CD4-positive, alpha-beta T cell treated with Interleukin-12 subunit alpha and Interleukin-12 subunit beta, for 1 hour (primary cell): ENCODE measurements around the gene CEACAM18.
A peak's percentile ranks its signal among the peaks of the same experiment; 100 is the strongest.
"Not testable (repeated sequence)": the region's sequence is repeated elsewhere in the genome, so short reads cannot be mapped to it uniquely, and the experiment has no call there.

ENCODE experiments used
- DNase-seq: peaks from one replicate; pipeline ENCODE4 v3.0.0-alpha.2; 2020

Gene CEACAM18

DNA sequence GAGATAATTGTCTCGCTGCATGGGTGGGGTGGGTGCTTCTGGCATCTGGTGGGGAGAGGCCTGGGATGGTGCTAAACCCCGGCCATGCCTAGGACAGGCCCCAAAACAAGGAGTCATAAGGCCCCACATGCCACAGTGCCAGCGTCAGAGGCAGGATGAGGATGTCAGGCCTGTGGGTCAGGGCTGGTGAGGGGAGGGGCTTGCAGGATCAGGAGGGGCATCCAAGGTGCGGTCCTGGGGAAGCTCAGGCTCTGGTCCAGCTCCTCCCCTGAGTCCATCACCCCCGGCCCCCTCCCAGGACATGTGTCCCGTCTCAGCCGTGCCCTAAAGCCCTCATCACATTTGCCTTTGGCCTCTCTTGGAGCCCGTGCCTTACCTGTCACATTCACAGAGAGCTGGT, 22.6 kb downstream of the CEACAM18 start:
- DNase-seq: not testable (repeated sequence)

DNA sequence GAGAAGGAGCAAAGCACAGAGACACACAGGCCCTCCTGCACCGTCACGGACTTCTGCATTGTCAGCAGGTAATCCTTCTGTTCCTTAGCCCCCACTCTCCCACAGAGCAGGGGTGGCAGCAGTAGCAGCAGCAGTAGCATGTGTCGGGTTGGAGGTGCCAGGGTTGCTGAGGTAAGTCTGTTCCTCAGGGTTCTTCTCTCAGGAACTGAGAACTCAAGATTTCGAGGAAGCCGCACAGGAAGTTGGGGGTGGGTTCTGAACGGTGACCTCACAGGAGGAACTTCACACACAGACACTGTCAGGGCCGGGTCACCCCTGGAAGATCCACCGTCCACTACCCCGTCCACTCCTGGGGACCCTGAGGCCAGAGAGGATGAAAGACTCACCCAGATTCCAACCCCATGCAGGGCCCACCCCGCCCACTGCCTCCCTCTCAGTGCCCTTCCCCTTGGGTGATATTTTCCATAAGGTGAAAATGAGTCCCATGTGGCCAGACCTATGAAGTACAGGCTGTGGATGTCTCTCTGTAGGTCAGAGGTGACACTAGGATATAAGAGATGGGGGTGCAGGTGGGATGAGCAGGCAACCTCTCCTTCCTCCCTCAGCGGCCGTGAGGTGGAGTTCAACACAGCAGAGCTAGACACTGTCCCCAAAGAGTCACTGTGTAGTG, 23.4 kb downstream of the CEACAM18 start, which contains the start of gene SIGLEC12:
SIGLEC12 (minus strand) TSS at position 207 of the 670 bp plus-strand sequence; CDS start at position 140, 67 bp downstream.
- peak; percentile 5 for DNase-seq

DNA sequence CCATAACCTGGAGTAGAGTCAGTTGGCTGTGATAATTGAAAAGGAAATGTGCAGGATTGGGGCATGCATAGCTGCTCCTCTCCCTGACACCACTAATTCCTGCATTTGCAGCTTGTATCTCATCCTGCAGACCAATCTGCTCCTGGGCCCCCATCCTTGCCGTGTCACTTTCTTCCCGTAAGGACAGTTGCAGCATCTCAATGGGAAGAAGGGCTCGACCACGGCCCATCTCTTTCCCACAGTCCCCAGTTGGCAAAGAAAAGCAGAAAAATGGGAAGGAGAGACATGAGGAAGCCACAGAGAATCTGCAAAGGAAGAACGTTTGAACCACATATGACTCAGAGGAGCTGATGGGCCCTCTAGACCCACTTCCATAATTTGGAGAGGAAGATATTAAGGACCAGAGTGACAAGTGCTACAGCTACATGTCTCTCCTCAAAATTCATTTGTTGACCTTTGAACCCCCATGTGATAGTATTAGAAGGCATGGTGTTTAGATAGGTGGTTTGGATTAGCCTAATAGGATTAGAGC, 25.0 kb downstream of the CEACAM18 start:
- DNase-seq: no peak

DNA sequence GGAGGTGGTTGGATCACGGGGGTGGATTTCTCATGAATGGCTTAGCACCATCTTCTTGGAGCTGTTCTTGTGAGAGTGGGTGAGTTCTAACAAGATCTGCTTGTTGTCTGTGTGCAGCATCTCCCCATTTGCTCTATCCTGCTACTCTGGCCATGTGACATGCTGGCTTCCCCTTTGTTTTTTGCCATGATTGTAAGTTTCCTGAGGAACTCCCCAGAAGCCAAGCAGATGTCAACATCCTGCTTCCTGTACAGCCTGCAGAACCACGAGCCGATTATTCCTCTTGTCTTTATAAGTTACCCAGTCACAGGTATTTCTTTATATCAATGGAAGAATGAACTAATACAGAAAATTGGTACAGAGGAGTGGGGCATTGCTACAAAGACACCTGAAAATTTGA, 25.6 kb downstream of the CEACAM18 start:
- DNase-seq: no peak

DNA sequence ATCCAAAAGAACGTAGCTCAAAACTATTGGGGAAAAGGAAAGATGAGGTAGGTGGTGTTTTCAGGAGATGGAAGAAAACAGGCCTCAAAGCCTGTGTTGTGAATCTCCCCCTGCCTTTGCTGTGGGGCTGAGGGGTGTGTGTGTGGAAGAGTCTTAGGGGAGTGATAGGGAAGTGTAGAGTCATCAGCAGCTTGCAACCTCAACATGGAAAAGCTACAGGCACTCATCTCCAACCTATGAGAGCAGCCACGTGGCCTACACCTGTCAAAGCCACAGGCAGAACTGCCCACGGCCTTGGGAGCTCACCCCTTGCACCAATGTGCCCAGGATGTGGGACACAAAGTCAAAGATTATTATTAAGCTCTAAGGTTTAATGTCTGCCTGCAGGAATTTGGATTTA, 27.6 kb downstream of the CEACAM18 start:
- no peak for DNase-seq

DNA sequence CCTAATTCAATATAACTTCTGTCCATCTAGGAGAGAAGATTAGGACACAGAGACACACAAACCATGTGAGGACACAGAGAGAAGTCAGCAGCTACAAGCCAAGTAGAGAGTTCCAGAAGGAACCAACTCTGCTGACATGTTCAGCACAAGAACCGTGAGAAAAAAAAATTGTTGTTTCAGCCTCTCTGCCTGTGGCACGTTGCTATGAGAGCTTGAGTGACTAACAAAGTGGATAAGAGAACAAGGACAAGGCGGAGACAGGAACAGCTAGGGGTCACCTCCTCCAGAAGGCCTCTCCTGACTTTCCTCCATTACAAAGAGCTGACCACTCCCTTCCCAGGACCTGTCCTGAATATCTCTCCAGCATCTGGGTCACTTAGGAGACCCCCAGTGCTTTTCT, 28.9 kb downstream of the CEACAM18 start:
- no peak for DNase-seq

- no peak for DNase-seq
These were observed 29.3 kb downstream of the CEACAM18 start for GRCh38 chr19:51507640-51508058.

- DNase-seq: no peak
These were observed 29.9 kb downstream of the CEACAM18 start for GRCh38 chr19:51508059-51508733.

DNA sequence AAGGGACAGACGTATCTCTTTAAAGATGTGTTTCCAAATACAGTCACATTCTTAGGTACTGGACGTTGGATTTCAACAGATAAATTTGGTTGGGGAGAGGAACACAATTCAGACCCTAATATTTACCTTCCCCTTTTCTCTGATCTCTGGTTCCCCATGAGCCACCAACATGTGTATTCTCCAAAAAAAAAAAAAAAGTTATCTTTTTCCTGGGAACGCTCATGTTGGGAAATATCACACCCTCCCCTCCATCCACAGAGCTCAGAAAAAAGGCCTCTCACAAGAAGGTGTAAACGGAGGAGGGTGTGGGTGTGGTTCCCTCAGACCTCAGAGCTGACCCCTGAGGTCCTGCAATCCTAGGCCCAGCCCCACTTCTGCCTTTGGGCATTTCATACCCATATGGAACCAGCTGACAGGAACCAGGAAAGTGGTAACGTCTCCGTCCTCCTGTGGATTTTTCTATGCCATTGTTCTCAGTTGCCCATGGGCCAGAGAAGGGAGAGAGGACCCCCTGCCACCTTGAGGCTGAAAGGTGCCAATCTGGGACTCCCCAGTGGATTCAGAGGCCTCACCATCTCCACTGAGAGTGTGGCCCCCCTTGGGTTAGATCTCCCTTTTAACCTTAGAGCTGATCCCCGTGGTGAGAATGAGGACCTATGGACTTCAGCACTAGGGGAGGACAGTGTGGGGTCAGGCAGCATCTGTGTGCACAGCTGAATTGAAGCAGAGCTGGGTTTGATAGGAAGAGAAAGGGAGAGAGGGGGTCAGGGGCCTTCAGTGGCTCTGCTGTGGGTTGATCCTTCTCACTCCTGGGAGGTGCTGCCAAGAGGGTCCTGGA, 31.7 kb downstream of the CEACAM18 start:
- no peak for DNase-seq

- no peak for DNase-seq
These were observed 33.0 kb downstream of the CEACAM18 start for GRCh38 chr19:51511353-51511752.

- DNase-seq: no peak
These were observed 35.6 kb downstream of the CEACAM18 start for GRCh38 chr19:51513968-51514367.

DNA sequence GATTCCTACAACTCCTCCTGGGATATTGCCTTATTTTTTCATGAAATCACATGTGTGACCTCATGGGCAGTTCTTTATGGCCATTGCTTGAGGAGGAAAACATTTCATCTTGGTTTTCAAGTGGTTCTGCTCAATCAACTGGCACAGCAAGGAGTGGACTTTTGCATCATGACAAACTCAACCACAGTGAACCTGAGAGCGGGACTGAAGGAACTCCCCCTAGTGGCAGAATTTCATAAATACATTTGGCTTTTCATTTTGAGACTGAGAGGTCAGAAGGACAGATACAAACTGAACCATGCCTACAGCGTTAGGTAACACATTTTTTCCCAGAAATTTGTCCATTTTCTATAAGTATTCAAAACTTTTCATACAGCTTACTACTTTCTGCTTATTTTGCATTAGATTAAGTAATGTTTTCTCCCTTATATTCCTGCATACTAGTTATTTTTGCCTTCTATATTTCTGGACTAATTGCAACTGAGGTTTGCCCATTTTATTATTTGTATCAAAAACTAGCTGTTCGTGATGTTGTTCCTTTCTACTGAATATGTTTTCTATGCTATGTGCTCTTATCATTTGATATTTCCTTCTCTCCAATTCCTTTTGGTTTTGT, 36.6 kb downstream of the CEACAM18 start:
- DNase-seq: peak; percentile 52

DNA sequence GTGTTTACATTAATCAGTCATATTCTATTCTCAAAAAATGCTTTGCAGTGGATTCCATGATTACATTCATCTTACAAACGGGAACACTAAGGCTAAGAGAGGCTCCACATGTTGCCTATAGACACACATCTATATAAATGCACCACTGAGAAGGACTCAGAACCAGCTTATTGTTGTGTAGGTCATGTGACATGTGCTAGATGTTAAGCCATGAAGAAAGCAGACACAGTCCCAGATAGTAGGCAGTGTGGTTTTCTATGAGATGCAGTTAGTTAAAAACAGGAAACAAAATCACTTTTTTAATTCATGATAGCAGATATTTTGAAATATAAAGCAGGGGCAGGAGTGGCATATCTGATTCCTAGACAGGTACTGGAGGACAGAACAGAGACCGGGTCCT, 42.4 kb downstream of the CEACAM18 start:
- no peak for DNase-seq

DNA sequence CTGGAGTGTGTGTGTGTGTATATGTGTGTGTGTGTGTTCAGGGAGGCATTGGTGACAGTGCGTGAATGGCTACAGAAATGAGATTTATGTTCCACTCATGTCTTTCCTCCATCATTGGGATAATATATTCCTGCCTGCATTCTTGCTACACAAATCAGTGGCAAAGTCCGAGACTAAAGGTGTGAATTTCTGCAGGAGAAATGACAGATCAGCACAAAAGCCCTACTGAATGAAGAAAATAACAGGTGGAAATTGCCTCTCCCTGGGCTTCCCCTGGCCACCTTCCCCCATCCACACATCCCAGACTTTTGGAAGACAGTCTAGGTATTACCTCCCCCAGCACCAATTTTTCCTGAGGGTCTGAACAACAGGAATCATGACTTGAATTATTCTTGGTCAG, 43.0 kb downstream of the CEACAM18 start:
- DNase-seq: no peak

DNA sequence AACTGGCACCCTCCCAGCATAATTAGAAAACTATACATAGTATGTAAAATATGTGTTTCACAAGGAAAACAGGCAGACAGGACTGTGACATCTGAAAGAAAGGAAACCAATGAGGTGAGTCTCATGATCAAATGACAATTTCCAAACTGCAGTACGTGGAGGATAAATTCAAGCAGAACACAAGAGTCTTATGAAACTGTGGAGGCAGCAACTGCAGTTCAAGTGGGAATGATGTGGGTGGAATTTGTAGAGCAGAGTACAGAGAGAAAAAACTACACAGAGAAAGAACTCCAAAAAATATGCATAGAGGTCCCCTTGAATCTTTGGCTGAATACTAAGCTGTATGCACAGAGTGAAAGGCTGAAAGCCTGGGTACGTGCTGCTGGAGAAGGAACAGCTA, 43.4 kb downstream of the CEACAM18 start:
- no peak for DNase-seq

DNA sequence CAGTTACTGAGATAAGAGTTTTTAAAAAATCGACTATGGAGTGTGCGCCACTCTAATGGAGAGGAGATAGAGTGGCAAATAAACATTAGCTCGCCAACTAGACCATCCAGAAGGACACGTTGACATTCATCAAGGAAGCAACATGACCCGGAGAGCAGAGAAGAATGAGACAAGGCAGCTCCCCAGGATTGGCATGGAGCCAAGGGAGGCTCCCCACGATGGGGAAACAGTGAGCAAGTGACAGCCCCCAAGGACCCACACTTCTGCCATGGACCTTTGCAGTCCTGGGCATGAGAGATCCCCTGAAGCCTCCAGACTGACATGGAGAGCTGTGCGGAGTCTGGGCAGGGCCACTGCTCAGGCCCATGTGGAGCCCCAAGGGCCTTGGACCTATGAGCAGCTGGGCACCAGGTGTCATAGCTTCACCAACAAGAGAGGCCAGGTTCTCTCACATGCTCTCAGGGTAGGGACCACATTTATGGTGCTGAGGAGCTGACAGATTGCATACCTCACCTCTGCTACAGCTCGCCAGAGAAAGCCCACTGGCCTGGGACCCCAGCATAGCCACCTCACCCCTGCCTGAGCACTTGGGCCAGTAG, 46.4 kb downstream of the CEACAM18 start:
- no peak for DNase-seq

DNA sequence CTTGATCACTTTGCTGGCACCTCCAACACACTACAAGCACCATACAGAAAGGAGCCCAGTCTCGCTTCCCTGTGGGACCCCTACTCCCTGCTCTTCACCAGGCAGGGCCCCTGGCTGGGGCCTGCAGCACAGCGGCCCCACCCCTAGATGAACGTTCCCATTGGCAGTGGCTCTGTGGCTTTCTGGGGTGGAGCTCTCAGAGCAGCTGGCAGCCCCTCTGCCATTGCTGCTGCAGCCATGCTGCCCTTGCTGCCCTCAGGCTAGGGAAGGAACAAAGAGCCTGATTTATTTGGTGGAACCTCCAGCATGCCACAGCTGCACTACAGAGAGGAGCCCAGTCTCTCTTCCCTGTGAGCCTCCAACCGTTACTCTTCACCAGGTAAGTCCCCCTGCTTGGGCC, 47.3 kb downstream of the CEACAM18 start:
- no peak for DNase-seq

GRCh38 chr19:51529301-51529700, 51.0 kb downstream of the CEACAM18 start:
- DNase-seq: no peak

- no peak for DNase-seq
These were observed 52.3 kb downstream of the CEACAM18 start for GRCh38 chr19:51530616-51531015.

GRCh38 chr19:51531349-51532315, 53.3 kb downstream of the CEACAM18 start, which contains the start of gene SIGLEC6:
SIGLEC6 (minus strand) TSS chr19:51531670; CDS start chr19:51531648, 22 bp downstream.
- peak; percentile 37 for DNase-seq

GRCh38 chr19:51535535-51535934, 57.2 kb downstream of the CEACAM18 start:
- no peak for DNase-seq
